Peyer's patch (tissue), 4 donors: Measurements from ENCODE around the gene CADM1.

Experiments
- POLR2A ChIP-seq, 2 donors: fragments of 450-650 bp; IDR thresholded peaks; one replicate each; pipeline ENCODE4 v1.5.1; 2017; ENCODE audit warnings: antibody characterized with exemption in 2 of 2, mild to moderate bottlenecking in 2 of 2, moderate library complexity in 2 of 2
- TF ChIP-seq, protein P1 (sequence below), 6 experiments: fragments of 450-650 bp in 4 of 6; fragments of 200-600 bp in 2 of 6; sonication (generic) in 1 of 6; IDR thresholded peaks; one replicate each; pipeline ENCODE4 v1.5.1; 2017 to 2019; ENCODE audit warnings: antibody characterized with exemption in 6 of 6, mild to moderate bottlenecking in 3 of 6, moderate library complexity in 1 of 6

DNA sequence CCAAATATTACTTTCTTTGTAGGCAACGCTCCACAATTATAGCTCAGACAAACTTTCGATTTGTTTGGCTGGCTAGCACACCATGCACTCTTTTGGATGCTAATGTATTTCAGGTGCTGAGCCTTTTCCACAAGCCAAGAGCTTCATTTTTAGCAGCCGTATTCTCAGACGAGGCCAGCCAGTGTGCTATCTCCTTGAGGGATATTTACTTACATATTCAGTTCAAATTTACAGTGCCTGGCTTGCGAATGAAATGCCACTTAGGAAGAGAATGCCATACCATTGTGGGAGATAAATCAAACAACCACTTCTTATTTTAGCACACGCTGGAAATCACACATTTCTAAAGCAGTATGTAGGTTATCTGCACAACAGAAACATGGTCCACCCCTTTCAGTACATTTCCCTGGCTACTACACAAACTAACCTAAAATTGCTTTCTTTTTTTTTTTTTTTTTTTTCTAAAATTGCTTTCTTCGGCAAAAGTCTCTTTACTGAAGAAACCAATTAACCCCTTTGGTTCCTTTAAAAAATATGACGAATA lies 236.9 kb downstream of the CADM1 start:
- TF ChIP-seq, protein P1, sequence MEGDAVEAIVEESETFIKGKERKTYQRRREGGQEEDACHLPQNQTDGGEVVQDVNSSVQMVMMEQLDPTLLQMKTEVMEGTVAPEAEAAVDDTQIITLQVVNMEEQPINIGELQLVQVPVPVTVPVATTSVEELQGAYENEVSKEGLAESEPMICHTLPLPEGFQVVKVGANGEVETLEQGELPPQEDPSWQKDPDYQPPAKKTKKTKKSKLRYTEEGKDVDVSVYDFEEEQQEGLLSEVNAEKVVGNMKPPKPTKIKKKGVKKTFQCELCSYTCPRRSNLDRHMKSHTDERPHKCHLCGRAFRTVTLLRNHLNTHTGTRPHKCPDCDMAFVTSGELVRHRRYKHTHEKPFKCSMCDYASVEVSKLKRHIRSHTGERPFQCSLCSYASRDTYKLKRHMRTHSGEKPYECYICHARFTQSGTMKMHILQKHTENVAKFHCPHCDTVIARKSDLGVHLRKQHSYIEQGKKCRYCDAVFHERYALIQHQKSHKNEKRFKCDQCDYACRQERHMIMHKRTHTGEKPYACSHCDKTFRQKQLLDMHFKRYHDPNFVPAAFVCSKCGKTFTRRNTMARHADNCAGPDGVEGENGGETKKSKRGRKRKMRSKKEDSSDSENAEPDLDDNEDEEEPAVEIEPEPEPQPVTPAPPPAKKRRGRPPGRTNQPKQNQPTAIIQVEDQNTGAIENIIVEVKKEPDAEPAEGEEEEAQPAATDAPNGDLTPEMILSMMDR (IDR thresholded peaks at IDR 0.05) = no peak
- no peak for TF ChIP-seq POLR2A (IDR thresholded peaks at IDR 0.05)
